Cerebellar cortex (tissue), 1 donor: ENCODE data around the gene PARD3.

Experiments used
- DNase-seq: peaks from one replicate; pipeline ENCODE4 v3.0.0-alpha.2; 2015; ENCODE audit warnings: low spot score

The PARD3 gene

GRCh38 chr10:34824870-34825269 lies 9.8 kb upstream of the PARD3 start:
- DNase-seq = no peak

- no peak for DNase-seq
Measured at GRCh38 chr10:34821587-34822585, 6.8 kb upstream of the PARD3 start.

DNA sequence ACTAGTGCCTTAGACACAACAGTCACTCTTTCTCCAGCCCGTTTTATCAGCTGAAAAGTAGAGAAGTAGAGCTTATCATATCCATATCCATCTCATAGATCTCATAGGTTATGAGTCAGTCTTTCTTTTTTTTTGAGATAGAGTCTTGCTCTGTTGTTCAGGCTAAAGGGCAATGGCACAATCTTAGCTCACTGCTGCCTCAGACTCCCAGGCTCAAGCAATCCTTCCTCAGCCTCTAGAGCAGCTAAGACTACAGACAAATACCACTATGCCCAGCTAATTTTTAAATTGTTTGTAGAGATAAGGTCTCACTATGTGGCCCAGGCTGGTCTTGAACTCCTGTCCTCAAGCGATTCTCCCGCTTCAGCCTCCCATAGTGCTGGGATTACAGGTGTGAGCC lies 2.5 kb upstream of the PARD3 start:
- DNase-seq = no peak

DNA sequence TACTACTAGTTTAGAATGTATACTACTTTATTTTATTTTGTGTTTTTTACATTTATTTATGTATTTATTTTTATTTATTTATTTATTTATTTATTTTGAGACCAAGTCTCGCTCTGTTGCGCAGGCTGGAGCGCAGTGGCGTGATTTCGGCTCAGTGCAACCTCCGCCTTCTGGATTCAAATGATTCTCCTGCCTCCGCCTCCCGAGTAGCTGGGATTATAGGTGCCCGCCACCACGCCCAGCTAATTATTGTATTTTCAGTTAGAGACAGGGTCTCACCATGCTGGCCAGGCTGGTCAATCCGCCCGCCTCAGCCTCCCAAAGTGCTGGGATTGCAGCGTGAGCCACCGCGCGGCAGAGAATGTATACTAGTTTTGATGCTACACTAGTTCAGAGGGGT lies 2.0 kb upstream of the PARD3 start:
- DNase-seq = no peak

DNA sequence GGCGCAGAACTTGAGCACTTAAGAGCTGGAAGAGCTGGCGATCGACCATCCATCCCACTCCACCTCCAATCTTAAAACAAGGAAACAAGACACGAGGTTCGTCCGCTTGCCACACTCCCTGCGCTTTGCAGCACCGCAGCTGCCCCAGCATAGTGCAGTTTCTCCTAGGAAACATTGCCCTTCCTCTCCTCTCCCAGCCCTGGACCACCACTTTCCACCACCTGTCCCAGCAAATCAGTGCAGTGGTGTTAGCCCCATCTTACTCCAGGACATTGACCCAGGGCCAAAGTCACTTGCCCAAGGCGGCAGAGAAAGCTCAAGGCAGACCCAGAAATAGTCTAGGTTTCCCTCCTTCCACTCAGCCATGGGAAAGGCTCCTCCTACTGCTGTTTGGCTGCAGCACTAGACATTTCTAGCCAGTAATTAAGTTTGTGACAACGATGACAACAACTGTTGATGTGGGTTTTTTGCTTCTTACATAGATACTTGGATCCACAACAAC lies 1.5 kb upstream of the PARD3 start:
- DNase-seq = no peak

DNA sequence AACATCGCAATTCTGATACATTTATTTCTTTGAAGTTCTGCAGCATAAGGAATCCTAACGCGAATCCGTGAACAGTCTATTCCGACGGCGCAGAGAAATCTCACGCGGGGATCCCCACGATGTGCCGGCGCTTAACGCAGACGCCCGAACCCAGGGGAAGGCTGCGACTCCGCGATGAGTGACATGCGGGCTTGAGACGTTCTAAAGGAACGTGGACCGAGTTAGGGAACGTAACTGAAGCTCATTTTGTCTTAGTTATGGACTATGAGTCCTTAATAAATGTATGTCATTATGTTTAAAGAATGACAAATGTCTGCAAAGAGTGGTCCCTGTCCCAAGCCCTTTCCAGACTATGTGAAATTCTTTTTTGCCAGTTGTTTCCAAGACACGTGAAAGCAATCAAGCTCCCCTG lies 995 bp upstream of the PARD3 start:
- DNase-seq = no peak

DNA sequence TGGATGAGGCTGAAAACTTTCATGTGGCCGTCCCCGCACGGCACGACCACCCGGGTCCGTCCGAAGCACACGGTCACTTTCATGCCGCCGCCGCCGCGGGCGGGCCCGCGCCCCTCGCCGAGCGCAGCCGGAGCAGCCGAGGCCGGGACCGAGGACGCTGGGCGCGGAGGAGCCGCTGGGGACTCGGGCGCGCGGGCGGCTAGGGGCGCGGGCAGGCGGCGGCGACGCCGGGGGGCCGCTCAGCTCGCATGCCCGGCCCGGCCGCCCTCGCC lies 247 bp downstream of the PARD3 start:
- no peak for DNase-seq

- DNase-seq = no peak
Measured at GRCh38 chr10:34814223-34814912, 728 bp downstream of the PARD3 start.

DNA sequence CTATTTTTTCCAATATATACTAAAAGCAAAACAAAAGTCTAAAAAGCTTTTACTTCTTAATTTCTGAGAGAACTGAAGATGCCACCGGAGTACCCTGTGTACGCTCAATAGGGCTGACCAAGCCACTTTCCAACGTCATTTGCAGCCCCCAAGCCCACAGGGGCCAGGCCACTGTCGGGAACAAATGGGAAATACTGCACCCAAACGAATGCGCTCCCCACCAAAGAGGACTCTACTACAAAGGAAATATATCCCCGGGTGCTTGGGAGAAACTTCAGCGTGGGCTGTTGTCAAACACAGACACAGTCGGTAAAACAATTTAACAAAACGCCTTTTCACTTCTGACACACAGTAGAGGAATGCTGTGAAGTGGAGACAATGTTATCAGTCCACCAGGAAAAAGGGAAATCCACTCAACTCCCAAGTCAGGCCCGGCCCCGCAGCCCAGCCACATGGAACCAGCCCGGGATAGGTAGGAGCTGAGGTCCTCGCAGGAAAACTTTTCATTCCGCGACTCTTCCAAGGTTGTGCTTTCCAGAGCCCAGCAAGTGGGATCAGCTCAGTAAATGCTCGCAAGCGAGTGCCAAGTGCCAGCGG lies 1.4 kb downstream of the PARD3 start:
- DNase-seq = no peak

DNA sequence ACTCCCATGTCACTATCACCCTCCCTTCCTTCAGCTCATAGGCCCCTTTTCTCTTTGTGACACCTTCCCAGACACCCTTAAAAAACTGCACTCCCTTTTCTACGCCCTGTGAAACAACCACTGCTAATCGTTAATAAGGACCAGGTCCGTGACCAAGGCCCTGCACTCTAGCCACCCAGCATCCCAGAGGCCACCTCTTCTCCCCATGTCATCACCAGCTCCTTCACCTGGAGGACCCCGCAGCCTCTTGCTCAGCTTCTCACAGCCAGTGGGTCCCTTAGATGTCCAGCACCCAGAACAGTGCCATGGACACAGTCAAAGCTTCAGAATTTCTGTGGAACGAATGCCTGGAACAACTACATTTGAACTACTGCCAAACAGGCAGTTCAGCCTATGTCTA lies 2.3 kb downstream of the PARD3 start:
- DNase-seq = no peak

DNA sequence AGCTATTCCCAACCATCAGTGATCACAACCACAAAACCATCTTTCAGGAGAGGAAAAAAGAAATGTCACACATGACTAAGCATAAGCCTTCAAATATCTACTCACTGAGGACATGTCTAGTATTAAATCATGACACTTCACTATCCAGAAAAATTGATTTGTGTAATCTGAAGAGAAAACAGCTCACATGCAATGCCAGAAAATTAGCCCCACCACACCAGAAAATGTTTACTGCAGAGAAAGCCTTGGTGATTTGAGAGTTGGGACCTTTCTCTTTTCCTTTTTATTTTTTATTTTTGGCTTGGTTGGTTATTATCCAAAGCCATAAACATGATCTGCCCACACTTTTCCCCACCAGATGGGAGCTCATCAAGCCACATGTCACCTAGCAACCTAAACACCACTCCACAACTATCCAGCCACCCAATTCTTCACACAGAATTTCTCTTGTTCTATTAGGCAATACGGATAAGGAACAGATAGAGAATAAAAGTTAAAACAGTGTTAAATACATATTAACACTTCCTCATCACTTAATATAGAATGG lies 3.1 kb downstream of the PARD3 start:
- no peak for DNase-seq

DNA sequence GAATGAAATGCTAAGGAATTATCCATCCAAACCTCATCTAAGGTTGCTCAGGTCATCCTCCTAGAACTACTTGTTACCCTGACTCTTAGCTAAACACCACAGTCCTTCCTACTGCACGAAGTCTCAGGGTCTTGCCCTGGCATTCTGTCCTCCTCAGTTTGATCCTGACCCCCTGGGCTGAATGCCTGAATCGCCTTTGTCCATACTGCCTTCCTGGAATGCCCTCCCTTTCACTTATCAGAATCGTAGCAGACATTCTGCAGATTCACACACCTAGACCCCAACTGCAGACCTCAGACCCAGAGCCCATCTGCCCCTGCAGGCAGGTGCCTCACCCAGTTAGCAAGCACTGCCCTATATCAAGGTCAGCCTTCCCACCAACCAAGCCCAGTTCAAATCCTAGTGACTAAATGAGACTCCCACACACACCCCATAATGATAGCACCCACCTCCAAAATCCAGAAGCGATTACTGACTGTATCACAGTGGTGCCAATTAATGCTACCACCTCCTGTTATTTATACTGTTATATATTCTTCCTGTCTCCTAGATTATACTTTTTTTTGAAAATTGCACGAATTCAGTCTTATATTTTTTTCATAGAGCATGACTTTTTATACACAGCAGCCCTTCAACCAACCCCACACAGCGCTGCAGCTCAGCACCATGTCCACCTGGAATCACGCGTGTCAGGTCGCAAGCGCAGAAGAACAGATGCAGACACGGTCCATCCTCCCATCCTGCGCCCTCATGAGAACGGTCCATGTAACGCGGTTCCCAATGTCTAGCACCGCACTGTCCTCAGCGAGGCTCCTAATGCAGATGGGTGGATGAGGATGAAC lies 3.7 kb downstream of the PARD3 start:
- DNase-seq = no peak

DNA sequence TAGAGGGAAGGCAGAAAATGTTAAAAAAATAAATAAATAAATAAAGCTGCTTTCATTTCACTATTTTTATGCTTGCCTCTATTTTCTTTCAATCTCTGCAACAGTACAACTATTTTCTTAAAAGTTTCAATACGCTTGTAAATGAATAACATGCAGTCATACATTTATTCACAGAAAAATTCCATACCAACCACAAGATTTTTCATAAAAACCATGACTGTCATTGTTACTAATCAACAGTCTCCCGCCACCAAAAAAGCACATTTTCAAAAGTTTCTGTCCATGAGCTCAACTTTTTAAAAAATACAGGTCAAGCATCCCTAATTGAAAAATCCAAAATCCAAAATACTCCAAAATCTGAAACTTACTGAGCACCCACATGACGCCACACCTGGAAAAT lies 5.3 kb downstream of the PARD3 start:
- DNase-seq = no peak

DNA sequence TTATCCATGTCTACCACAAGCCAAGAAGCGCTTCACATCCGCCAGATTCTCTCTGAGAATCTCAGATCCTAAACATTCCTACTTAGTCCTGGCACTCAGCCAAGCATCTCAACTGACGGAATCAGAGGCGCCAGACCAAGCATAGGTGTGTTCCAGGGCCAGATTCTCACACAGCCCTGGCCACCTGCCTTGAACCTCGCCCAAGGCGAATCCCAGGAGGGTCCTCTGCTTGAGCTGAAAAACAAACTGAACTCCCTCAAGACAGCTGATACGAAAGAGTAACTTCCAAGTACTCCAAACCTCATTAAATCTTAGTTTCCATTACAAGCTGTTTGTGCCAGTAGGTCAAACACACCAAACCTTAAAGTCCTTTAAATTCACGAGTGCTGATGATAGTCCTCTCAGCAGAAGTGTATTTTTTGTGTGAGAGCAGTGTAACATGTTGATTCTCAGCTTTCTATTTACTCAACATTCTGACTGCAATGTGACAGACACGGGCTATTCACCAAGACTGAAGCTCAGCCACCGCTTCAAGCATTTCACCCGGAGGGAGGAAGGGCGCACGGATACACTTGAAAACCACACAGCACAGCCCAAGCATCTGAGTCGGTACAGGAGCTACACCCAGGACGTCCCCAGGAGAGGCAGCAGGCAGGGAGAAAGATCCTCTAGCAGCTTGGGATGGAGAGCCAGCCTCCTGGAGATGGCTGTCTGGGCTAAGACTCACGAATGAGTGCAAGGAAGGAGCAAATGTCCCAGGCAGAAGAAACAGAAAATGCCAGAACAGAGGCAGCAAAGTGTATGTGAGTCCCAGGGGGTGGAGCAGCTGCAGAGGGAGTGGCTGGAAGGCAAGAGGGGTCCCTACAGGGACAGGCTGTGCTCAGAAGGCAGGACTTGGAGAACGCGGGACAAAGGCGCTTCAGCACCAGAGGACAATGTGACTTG lies 6.0 kb downstream of the PARD3 start:
- peak; percentile 23 for DNase-seq

GRCh38 chr10:34808336-34808735 lies 6.8 kb downstream of the PARD3 start:
- DNase-seq = no peak

- DNase-seq = no peak
Measured at GRCh38 chr10:34804306-34804705, 10.8 kb downstream of the PARD3 start.

DNA sequence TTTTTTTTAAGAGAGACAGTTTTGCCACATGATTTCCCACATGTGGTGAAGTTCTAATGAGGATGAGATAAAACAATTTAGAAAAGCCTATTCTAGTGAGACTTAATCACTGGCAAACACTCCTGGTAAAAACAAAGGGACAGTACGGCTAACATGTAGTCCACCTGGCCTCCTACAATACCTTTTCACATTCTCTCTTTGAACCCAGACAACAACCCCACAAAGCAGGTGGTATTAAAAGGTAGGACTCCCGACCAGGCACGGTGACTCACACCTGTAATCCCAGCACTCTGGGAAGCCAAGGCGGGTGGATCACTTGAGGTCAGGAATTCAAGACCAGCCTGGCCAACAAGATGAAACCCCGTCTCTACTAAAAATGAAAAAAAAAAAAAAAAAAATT lies 12.4 kb downstream of the PARD3 start:
- DNase-seq = no peak

GRCh38 chr10:34801097-34801733 lies 13.9 kb downstream of the PARD3 start:
- no peak for DNase-seq

DNA sequence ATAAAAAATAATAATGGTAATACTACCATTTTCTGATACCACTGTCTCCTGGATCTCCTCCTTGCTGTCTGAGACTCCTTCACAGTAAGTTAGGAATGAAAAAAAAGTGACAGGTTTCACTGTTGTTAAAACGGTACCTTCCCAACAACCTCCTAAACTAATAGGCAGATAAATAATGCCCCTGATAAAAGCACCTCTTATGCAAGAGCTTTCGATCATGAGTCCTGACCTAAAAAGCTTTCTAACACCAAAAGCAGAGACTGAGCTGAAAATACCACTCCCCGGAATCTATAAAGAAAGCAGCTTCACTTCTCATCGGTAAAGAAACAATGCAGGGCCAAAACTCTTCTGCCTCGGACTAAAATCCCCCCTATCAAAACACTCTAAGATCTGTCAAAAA lies 14.5 kb downstream of the PARD3 start:
- DNase-seq = no peak

DNA sequence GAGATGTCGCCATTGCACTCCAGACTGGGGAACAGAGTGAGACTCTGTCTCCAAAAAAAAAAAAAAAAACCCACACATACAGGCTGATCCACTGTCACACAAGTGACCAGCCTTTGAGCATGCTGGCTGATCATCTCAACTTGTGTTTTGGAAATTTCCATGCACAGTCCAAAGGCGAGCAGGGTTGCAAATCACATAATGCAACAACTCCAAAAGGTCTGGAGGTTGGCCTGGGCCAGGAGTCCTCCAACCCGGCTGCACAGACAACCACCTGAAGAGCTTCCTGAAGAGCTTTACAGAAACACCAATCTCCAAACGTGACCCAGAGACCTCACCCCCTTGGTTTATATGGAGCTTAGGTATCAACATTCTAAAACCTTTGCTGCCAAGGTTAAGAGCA lies 16.4 kb downstream of the PARD3 start:
- DNase-seq = no peak
